NCI-H226 (cell line): ENCODE results near the gene NCKAP5.
"Not testable (repeated sequence)": the region's sequence is repeated elsewhere in the genome, so short reads cannot be mapped to it uniquely, and the experiment has no call there.

Source experiments
- DNase-seq: peaks from one replicate; pipeline ENCODE4 v3.0.0-alpha.2; 2015

The NCKAP5 gene

DNA sequence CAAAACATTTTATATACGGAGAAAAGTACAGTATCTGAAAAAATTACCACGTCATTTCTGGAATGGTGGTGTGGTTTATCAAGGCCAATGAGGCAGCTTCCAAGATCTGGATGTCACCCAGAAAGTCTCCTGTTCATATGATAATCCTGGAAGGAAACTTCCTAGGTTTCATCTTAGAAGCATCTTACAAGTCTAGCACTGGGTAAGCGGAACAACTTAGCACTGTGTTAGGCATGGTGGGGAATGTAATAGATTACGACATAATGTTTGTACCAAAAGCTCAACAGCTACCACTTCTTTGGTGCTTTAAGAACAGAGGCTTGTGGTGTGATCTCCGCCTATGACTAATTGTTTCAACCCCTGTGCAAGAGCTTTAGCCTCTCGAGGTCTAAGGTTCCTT is 835.2 kb downstream of the NCKAP5 start:
- no peak for DNase-seq

DNA sequence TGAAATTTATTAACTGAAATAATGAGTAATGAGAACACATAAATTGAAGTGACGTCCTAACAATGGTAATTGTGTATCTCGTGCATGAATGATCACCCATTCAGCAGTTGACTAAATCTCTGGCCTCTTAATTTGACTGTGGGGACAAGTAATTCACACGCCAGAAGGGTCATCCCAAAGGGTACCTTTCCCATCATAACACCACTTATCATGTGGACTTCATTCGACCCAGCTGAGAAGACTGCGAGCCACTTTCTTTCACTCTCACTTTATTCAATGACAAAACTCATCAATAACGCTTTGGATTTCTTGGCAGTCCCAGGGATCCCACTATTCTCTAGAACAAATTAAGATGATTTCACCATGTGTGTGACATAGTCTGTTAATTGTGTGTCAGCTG is 835.6 kb downstream of the NCKAP5 start:
- no peak for DNase-seq

DNA sequence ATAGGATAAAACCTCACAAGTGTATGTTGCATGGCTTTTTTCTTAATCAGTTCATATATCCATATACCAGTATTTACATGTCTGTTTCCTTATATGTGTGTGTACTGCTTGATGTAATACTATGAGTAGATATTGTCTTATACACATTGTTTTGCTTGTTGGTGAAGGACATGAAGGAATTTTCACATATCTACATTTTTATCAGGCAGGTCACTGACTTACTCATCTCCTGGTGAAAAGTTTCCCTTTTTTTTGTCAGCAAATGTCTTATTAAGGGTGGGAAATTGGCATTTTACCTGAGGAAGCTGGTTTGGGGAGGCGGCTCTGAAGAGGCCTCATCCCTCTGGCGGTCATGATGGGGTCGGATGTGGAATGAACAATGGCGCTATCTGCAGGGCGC is 836.8 kb downstream of the NCKAP5 start:
- no peak for DNase-seq

DNA sequence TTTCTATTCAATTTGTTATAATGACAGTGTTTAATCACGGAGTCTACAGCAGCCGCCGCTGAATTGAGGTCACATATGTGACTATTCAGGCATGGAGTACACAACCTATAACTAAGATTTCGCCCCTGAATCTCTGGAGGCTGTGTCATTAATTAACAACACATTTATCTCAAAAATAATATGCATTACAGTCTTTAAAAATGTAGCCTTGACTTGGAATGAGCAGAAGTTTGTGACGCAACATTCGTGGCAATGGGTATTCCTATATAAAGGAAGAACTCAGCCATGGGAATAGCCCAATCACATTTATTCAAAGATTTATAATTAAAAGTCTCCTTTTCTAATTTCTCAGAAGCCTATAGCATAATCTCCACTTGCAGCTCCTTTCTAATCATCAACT is 837.7 kb downstream of the NCKAP5 start:
- no peak for DNase-seq

DNA sequence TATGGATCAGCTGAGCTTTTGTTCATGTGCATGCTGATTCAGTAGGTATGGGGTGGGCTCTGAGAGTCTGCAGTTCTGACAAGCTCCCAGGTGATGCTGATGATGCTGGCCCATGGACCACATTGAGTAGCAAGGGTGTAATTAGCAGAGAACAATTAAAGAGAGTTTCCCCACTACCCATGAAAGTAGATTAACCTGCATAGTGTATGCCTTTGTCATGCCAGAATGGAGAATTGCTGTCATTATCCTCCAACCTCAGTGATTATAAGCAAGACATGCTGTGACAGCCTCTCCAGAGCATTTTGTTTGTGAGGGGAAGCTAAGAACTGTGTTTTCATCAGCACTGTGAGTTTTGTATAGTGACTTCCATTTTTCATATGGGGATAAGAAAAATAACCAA is 838.7 kb downstream of the NCKAP5 start:
- no peak for DNase-seq

DNA sequence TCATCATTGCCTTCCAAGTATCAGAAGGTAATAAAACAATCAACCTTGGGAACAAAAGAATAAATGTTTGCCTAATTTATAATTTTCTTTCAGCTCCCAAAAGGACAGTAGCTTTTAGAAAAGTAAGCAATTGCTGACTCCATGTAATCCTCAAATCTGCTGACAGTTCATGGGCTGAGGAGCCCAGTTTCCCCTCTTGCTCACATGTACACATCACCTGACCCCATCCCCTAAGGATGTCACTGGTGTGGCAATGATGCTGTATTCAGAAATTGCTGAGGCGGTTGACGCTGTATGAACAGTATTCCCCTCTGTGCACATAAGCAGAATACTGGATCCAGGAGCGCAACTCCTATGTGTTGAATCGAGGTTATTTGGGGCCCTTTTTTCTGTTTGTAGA is 842.1 kb downstream of the NCKAP5 start:
- no peak for DNase-seq

DNA sequence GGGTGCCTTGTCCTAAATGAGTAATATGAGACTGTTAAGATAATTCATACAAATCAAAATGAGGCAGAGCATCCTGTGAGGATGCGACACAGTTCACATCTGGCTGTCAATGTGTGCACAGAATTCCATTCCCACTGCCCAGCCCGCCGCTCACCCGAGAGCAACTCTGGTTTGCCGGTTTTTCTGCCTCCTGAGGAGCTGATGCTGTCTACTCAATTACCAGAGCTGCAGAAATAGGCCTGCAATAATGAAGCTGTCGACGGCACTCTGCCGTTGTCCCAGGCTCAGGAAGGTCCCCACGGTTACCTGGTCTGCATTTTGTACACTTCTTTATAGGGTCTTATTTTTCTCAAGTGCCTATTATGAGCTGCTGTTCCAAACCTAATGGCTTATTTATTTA is 842.5 kb downstream of the NCKAP5 start:
- DNase-seq = no peak

DNA sequence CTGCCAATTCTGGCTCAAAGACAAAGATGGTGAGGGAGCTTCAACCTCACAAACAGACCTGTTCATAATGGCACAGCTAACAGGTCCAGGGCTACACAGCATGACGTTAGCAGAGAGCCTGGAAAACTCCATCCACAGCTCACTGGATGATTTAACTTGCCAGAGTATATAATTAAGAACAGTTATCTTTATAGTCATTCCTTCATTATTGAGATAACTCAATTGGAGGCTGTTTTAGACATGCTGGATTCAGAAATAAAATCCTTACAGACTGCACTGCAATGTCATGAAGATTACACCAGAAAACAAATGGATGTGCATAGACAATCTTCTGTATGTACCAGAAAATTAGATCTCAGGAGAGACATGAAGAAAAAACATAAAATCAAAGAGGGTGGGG is 843.1 kb downstream of the NCKAP5 start:
- no peak for DNase-seq

DNA sequence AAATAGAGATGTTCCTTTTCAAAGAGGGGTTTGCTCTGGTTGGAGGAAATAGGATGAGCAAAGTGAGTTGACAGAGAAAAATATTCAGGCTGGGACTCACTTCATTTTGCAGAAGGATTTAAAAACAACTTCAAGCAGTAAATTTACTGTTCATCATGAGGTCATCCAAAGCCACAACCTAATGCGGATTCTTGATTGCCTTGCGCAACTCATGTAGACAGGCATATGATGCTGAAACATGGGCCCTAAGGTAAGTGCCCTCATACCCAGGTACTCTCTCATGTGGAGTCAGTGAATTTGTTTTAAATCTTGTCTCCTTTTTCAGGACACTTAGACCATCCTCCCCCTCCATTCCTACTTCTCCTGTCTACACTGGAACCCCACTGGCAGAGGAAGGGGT is 846.3 kb downstream of the NCKAP5 start:
- no peak for DNase-seq

DNA sequence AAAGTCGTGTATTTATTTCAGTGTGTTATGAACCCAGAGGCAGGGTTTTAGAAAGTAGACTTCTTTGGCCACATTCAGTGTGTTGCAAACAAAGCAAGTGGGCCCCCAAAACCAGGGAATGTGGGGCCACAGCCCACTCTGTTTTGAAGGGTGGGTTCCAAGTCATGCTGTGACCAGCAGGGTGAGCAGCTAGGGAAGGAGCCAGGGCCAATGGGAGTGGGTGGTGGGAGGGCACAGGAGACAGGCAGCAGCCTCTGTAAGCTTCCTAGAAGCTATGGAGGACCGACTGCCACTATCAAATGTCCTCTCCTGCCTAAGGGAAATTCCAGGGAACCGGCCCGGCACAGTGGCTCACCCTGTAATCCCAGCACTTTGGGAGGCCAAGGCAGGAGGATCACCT is 847.9 kb downstream of the NCKAP5 start:
- no peak for DNase-seq

DNA sequence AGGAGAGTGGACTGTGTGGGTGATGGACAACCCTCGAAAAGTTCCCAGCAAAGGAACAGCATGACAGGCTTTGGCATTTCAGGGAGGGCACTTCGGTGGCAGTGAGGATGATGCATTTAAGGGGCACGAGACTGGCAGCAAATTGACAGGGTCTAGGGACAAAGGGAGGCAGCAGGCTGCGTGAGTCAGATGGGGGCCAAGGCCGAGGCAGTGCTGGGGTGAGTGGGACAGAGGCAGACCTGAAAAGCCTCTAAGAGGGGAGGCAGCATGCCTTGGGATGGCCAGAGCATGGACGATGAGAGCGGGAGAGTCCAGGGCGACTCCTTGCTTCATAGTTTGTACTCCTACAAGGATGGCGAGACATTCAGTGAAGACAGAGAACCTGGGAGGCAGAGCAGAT is 848.8 kb downstream of the NCKAP5 start:
- no peak for DNase-seq

DNA sequence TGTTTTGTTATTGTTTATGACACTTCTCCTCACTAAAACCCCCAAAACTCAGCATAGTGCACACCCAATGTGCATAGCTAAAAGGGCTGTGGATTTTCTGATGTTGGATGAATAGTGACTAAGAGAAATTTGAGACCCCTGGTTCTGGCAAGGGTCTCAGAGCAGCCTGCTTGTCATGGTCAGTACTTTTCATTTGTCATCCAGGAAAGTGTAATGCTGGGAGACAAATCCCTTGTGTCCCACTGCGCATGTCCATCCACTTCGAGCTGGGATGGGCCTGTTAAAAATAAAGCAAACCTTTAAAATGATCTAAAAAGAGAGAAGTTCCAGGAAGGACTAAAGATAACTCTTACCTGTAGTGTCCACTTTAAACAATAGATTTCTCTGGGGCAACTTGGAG is 851.3 kb downstream of the NCKAP5 start:
- no peak for DNase-seq

DNA sequence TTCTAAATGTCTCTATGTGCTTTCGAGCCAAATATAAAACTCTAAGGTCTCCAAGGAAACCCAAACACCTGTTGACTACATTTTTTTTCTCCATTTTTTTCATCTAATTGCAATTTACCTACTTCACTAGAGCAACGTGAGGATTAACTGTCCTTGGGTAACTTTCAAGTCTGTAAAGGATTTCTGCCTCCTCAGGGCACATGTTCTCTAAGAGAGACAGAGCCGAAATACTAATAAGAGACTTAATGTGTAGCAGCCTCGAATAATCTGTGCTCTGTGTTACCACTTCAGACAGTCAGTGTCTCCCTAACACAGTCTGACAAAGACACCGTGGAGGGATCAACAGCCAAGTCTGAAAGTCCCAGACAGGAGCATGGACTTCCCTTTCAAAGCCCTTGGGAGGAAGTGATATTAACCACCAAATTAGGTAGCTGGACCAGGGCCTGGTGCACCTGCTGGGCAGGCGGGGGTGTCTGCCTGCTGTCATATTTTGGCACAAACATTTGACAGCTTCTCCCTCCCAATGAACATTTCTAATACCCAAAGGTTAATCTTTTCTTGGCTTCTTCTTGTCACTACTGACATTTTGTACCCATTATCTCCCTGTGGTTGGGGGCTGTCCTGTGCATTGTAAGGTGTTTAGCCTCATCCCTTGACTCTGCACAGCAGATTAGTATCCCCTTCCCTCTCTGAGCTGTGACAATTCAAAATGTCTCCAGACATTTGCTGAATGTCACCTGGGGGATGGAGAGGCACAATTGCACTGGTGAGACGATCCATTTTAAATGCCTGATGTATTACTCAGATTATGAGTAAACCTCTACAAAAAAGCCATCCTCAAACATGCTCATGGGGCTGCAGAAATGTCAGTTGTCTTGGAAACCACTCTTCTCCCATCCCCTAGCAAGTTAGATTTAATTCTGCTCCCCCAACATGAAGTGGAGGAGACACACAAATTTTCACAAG is 852.6 kb downstream of the NCKAP5 start:
- no peak for DNase-seq

DNA sequence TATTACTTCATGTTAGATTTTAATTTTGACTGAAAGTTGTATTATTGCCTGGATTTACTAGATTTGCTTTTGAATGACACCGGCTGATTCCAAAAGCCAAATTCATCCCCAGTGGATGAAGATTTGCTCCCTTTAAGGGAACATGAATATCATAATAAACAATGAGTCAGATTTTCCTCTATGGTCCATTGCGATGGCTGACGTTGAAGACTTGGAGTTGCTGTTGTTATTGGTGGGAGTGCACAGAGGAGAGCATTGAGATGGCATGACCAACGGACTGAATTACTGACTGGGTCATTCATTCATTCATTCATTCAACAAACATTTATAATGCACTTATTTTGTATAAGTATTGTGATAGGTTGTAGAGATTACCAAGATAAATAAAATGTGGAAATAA is 864.9 kb downstream of the NCKAP5 start:
- DNase-seq = no peak

DNA sequence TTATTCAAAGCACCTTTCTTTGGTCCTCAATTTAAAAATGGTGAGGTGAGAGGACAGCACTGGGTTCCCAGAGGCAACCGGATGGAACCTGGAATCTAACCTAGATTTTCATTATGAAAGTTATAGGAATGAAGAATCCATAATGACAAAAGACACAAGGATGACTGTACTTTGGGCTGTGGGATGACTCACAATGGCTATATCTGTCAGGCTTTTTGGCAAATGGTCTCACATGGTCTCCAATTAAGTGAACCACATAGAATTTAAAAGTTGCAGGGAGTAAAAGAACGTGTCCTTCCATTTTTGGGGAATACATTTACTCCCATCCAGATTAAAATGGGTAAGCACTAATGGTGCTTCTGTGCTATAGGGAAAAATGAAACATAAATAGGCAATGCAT is 866.5 kb downstream of the NCKAP5 start:
- DNase-seq = no peak

DNA sequence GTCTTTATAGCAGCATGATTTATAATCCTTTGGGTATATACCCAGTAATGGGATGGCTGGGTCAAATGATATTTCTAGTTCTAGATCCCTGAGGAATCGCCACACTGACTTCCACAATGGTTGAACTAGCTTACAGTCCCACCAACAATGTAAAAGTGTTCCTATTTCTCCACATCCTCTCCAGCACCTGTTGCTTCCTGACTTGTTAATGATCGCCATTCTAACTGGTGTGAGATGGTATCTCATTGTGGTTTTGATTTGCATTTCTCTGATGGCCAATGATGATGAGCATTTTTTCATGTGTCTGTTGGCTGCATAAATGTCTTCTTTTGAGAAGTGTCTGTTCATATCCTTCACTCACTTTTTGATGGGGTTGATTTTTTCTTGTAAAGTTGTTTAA is 868.5 kb downstream of the NCKAP5 start:
- DNase-seq = not testable (repeated sequence)

DNA sequence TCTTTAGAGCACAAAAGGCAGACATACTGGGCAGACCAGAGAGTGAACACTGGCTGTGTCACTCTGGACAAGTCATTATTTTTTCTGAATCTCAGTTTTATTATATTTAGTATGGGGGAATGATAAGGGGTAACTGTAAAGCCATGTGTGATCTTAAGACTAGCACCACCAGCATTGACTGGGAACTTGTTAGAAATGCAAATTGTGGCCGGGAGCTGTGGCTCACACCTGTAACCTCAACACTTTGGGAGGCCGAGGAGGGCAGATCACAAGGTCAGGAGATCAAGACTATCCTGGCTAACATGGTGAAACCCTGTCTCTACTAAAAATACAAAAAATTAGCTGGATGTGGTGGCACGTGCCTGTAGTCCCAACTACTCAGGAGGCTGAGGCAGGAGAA is 869.9 kb downstream of the NCKAP5 start:
- DNase-seq = not testable (repeated sequence)

DNA sequence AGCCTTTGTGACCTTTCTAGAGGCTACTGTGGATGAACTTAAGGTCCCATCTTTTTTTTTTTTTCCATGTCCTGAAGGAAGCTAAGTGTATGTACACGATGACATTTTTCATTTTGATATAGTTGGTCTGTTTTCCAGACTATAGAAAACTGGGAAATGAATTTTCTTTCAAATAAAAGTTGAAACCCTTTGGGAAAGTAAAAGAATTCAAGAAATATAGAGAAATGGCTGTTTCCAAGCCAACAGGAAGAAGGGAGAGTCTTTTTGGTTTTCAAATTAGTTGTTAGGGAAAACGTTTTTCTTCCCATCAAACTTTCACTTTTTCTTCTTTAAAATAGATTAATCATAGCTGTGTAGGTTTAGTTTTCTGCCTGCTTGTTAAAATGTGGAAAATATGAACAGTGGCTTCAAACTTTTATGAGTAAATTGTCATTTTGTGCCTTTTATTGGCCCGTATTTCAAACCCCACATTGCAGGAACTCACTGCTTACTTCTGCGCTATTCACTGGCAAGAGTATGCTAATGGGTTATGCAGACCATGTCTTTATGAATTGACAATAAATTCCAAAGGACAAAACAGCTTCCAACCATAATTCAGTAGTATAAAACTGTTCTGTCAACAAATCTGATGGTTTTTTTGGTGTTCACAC is 870.6 kb downstream of the NCKAP5 start:
- no peak for DNase-seq

DNA sequence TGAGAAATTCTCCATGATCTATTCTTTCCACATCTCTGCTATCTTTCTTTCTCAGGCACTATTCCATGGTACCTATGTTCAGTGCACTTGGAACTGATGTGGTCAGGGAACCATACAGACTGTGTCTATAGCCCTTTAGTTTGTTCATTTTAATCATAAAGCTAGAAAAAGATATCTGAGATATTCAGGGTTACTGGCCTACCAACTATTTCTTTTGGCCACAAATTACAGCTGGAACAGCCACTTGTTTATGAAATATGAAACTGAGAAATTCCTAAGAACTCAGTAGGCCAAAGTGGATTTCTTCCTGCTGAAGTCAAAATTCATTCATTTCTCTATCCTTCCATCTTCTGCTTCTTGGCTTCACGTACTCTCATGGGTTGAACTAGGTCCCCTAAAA is 875.4 kb downstream of the NCKAP5 start:
- no peak for DNase-seq

DNA sequence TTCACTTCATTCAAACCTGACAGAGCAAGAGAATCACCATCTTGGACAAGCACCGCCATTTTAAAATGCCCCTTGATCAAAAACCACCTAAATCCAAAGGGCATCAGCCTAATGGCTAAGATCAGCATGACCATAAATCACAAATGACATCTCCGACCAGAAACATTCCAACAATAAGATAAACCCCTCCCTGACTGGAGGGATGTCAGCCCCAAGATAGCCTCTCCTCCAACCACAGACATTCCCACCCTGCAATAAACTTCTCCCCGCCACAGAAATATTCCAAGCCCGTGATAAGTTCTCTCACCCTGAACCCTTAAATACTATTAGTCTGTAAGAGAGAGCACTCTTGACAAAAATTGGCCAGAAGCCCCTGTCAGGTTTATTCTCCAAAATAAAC is 876.7 kb downstream of the NCKAP5 start:
- DNase-seq = peak; percentile 23

DNA sequence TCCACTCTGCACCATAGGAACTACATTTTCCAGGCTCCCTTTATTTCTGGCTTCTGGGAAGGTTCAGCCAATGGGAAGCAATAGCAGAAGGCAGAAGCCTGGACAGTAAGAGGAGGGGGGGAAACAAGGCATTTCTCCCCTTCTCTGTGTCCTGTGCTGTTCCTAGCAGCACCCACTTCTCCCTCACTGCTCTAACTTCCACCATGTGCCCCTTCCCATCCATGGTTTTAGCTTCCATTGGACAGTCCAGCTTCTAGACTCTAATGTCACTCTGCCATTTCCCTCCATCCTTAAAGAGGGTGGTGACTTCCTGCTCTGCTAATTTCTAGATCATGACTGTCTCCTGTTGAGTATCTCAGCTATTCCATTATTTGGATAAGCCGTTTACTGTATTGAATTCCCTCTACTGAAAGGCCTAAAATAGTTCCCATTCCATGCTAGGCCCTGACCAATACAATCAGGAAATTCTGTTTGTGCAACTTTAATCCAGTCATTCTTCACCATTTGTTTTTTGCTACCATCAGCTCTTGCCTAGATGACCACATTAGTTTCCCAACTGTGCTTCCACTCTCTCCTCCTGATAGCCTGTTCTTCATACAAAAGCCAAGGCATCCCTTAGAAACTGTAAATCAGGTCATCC is 877.5 kb downstream of the NCKAP5 start:
- DNase-seq = no peak

DNA sequence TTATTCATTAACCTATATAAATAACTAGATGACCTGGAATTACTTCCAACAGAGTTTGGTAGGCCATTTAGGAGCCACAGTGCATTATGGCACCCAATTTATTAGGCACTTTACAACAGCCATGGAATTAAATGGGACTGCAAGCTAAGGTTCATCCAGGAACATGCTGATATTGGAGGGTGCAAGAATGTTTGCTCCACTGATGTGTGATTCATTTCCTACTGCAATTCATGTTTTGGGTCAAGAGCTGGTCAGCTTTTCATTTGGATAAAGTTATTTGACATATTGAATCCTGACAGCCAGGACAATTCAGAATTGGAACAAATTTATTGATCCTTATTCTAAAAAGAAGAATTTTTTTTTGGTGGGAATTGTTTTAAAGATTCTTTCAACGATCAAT is 886.5 kb downstream of the NCKAP5 start:
- no peak for DNase-seq

DNA sequence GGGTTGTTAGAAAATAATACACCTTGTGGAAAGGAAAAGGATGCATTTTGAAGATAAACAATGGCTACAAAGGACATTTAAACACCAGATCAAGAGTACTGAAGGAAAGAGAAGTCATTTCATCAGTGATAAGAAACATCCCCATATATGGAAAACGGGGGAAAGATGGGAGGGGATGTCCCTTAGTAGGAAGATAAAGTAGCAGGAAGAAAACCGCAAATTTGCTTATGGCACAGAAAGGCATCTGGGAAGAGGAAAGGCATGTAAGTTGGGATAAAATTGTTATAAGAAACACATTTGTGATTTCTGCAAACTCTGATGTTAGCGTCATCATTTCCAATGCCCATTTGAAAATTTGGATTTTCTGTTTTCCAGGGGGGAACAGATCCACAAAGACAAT is 887.7 kb downstream of the NCKAP5 start:
- no peak for DNase-seq

DNA sequence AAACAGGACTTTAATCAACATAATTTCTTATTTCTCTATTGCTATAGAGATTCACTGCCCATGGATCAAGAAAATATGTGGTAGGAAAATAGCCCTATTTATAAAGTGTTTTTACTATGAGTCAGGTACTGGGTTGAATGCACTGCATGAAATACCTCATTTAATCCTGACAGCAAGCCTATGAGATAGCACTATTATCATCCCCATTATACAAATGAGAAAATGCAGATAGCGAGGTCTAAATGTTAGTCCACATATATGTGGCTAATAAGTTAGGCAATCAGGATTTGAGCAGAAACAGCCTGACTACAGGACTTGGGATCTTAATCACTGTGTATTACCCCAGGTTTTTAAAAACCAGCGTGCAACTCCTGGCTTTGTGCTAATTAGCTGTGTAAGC is 889.8 kb downstream of the NCKAP5 start:
- peak; percentile 29 for DNase-seq
